PC-3 (cell line): ENCODE measurements around the gene WNT7B. TPM values are rescaled to one million over a fixed set of nuclear protein-coding genes. Genes with fewer than 3 reads are reported as not detected.

Source experiments
- ATAC-seq: fragments of 200-7000 bp; cut with Tn5 transposase; 2 replicates; pipeline ENCODE4 v1.9.1; 2020; ENCODE audit warnings: mild to moderate bottlenecking, moderate library complexity
- BruUV-seq: library from RNA; stranded (reverse); fragments of 400-500 nt; replicated peaks from 2 replicates; lab custom pipeline; 2021; lab: Mats Ljungman, UMichigan
- CTCF ChIA-PET: fragments of 300-600 bp; sonication (Branson Sonifier 250); formaldehyde crosslinking; loops from one replicate; lab custom pipeline; 2022; ENCODE audit warnings: antibody characterized with exemption; lab: Charles Lee
- POLR2A ChIA-PET: fragments of 300-600 bp; sonication (Branson Sonifier 250); formaldehyde crosslinking; loops from one replicate; lab custom pipeline; 2022; ENCODE audit warnings: antibody characterized with exemption; ENCODE audit not compliant: unreplicated experiment; lab: Charles Lee
- DNase-seq: peaks from one replicate; pipeline ENCODE4 v3.0.0-alpha.2; 2015
- H2AFZ ChIP-seq: fragments of 300-600 bp; sonication (generic); 2 replicates; pipeline ENCODE4 v1.6.0; 2016; ENCODE audit warnings: antibody characterized with exemption, low read length
- H3F3A ChIP-seq: fragments of 300-600 bp; sonication (generic); one replicate; pipeline ENCODE4 v1.6.0; 2017; ENCODE audit warnings: antibody characterized with exemption, low read length, control low read depth, mild to moderate bottlenecking; ENCODE audit not compliant: unreplicated experiment
- H3K27ac ChIP-seq: fragments of 300-600 bp; sonication (generic); 2 replicates; pipeline ENCODE4 v1.5.1; 2016; ENCODE audit warnings: mild to moderate bottlenecking, low read length
- H3K27me3 ChIP-seq: fragments of 300-600 bp; sonication (generic); 2 replicates; pipeline ENCODE4 v1.6.1; 2016; ENCODE audit warnings: low read length, mixed read lengths
- H3K36me3 ChIP-seq: fragments of 300-600 bp; sonication (generic); 2 replicates; pipeline ENCODE4 v1.6.1; 2016; ENCODE audit warnings: low read depth, mixed run types, low read length, mixed read lengths
- H3K4me1 ChIP-seq: fragments of 300-600 bp; sonication (generic); 2 replicates; pipeline ENCODE4 v1.5.1; 2016; ENCODE audit warnings: low read length; ENCODE audit not compliant: insufficient read depth
- H3K4me2 ChIP-seq: fragments of 300-600 bp; sonication (generic); 2 replicates; pipeline ENCODE4 v1.6.0; 2016; ENCODE audit warnings: low read length
- H3K4me3 ChIP-seq: fragments of 300-600 bp; sonication (generic); 2 replicates; pipeline ENCODE4 v1.5.1; 2016; ENCODE audit warnings: mild to moderate bottlenecking, low read length, mixed read lengths
- H3K79me2 ChIP-seq: fragments of 300-600 bp; sonication (generic); 2 replicates; pipeline ENCODE4 v1.6.1; 2017; ENCODE audit warnings: low read length, mixed read lengths
- H3K9ac ChIP-seq: fragments of 300-600 bp; sonication (generic); 2 replicates; pipeline ENCODE4 v1.6.0; 2016; ENCODE audit warnings: mild to moderate bottlenecking, low read length
- H3K9me2 ChIP-seq: fragments of 300-600 bp; sonication (generic); replicated peaks from 2 replicates; pipeline ENCODE4 v1.6.1; 2016; ENCODE audit warnings: mixed run types, low read length, mixed read lengths
- H3K9me3 ChIP-seq: fragments of 300-600 bp; sonication (generic); 2 replicates; pipeline ENCODE4 v1.6.1; 2016; ENCODE audit warnings: low read length, mixed read lengths
- H4K20me1 ChIP-seq: fragments of 300-600 bp; sonication (generic); 2 replicates; pipeline ENCODE4 v1.6.1; 2016; ENCODE audit warnings: low read length, mixed read lengths
- CTCF ChIP-seq: fragments of 300-600 bp; sonication (generic); conservative IDR thresholded peaks from 2 replicates; pipeline ENCODE4 v1.5.1; 2017; ENCODE audit warnings: antibody characterized with exemption, low read depth, mild to moderate bottlenecking, low read length
- EZH2 ChIP-seq: fragments of 300-600 bp; sonication (generic); IDR thresholded peaks from one replicate; pipeline ENCODE4 v1.6.1; 2017; ENCODE audit warnings: antibody characterized with exemption, mild to moderate bottlenecking, low read length; ENCODE audit not compliant: unreplicated experiment
- EZH2phosphoT487 ChIP-seq: fragments of 300-600 bp; sonication (generic); IDR thresholded peaks from 2 replicates; pipeline ENCODE4 v1.6.1; 2018; ENCODE audit warnings: mild to moderate bottlenecking, antibody characterized with exemption, low read length, borderline replicate concordance
- intact Hi-C: fragments of 100-400 bp; cut with micrococcal nuclease; formaldehyde crosslinking; loops from 2 replicates; pipeline ENCODE4 v1.9.0; 2023
- total RNA-seq: library from RNA; depleted of rRNA; stranded (reverse); fragments of >200 nt; gene quantifications from 2 replicates; pipeline ENCODE4 v1.2.3, GENCODE V29; 2014

The WNT7B gene
- total RNA-seq, 1 experiment from 2014 or later, result 42.0 TPM

GRCh38 chr22:45929649-45930048 lies 47.3 kb downstream of the WNT7B start:
- no peak overlapping the region for H3K4me3 ChIP-seq
- H3K79me2 ChIP-seq, result peaks cover 20% of the 10 kb centered on the region
- TF ChIP-seq EZH2 (no peak), CTCF (no peak), EZH2phosphoT487 (no peak)
- H4K20me1 ChIP-seq, result no peaks in the 10 kb centered on the region
- ChIA-PET POLR2A (no interaction called here), CTCF (no interaction called here)
- 0 out of 2 replicates have a peak, but pooled peaks cover 3% of the 10 kb centered on the region for H3K36me3 ChIP-seq
- no peak overlapping the region for H3K4me2 ChIP-seq
- no peak for DNase-seq
- no peaks in the 10 kb centered on the region for H3K27me3 ChIP-seq
- no peak overlapping the region for H3K9ac ChIP-seq
- H3K9me2 ChIP-seq, result no peaks in the 10 kb centered on the region
- intact Hi-C loops, result no loop called here
- BruUV-seq, result no TSS peak
- no peaks in the 10 kb centered on the region for H3K9me3 ChIP-seq
- peaks cover 28% of the 10 kb centered on the region for H3K4me1 ChIP-seq
- no peak overlapping the region for H2AFZ ChIP-seq
- H3F3A ChIP-seq, result no peaks in the 10 kb centered on the region
- H3K27ac ChIP-seq, result no peak overlapping the region
- ATAC-seq, result no peak

- no peaks in the 10 kb centered on the region for H3K9me2 ChIP-seq
- DNase-seq (no peak), ATAC-seq (no peak)
- peaks cover 14% of the 10 kb centered on the region for H3K79me2 ChIP-seq
- CTCF ChIA-PET, result no interaction called here
- peaks cover 22% of the 10 kb centered on the region for H3K4me1 ChIP-seq
- no peaks in the 10 kb centered on the region for H3K9me3 ChIP-seq
- H3K36me3 ChIP-seq, result 0 out of 2 replicates have a peak, but pooled peaks cover 3% of the 10 kb centered on the region
- no peaks in the 10 kb centered on the region for H4K20me1 ChIP-seq
- H2AFZ ChIP-seq, result no peak overlapping the region
- intact Hi-C loops, result no loop called here
- H3F3A ChIP-seq, result no peaks in the 10 kb centered on the region
- BruUV-seq, result no TSS peak
- no peaks in the 10 kb centered on the region for H3K27me3 ChIP-seq
- no peak overlapping the region for H3K4me2 ChIP-seq
- no peak overlapping the region for H3K4me3 ChIP-seq
- POLR2A ChIA-PET, result no interaction called here
- no peak overlapping the region for H3K9ac ChIP-seq
- H3K27ac ChIP-seq, result no peak overlapping the region
- TF ChIP-seq EZH2 (no peak), CTCF (no peak), EZH2phosphoT487 (no peak)
These were observed 48.1 kb downstream of the WNT7B start for GRCh38 chr22:45928726-45929368.

GRCh38 chr22:45927059-45927458 lies 49.9 kb downstream of the WNT7B start:
- H4K20me1 ChIP-seq, result no peaks in the 10 kb centered on the region
- no peak overlapping the region for H3K4me3 ChIP-seq
- H3K4me2 ChIP-seq, result no peak overlapping the region
- DNase-seq, result no peak
- no peaks in the 10 kb centered on the region for H3K36me3 ChIP-seq
- no peak overlapping the region for H3K27ac ChIP-seq
- POLR2A ChIA-PET, result no interaction called here
- TF ChIP-seq CTCF, result no peak
- no peak for TF ChIP-seq EZH2
- no peak for TF ChIP-seq EZH2phosphoT487
- H3F3A ChIP-seq, result no peaks in the 10 kb centered on the region
- H3K4me1 ChIP-seq, result peaks cover 10% of the 10 kb centered on the region
- no peaks in the 10 kb centered on the region for H3K27me3 ChIP-seq
- no peak overlapping the region for H3K9ac ChIP-seq
- no TSS peak for BruUV-seq
- intact Hi-C loops, result no loop called here
- H2AFZ ChIP-seq, result no peak overlapping the region
- ATAC-seq, result no peak
- CTCF ChIA-PET, result interaction anchor here (0.6 kb wide), 1 partner anchor 64 kb away, joined by 4 read pairs; no protein-coding TSS in a partner anchor
- no peaks in the 10 kb centered on the region for H3K9me3 ChIP-seq
- no peaks in the 10 kb centered on the region for H3K79me2 ChIP-seq
- no peaks in the 10 kb centered on the region for H3K9me2 ChIP-seq
